ENCODE measurements around the gene ZNF503.

The ZNF503 gene

DNA sequence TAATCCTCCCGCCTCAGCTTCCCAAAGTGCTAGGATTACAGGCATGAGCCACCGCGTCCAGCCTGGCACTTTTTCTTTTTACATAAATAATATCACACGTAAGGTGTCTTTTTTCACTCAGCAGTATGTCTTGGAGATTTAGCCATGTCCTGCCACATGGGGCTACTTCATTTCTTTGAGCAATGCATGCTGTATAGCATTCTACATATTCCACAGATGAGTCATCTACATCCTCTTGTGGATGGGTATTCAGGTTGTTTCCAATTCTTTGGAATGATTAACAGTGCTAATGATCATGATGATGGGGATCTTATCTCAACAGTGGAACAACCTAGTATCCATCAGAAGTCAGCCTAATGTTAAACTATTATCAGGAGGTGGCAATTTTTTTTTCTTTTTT lies 50.8 kb downstream of the ZNF503 start:
- Histone ChIP-seq H2AFZ (ENCODE audit: low read depth, low read length) (no peak overlapping the region), H3K9me3 (ENCODE audit: insufficient read depth, low read length) (no peaks in the 10 kb centered on the region), H4K20me1 (ENCODE audit: insufficient read depth, low read length) (no peaks in the 10 kb centered on the region), H3K4me3 (ENCODE audit: low read length) (no peak overlapping the region), H3K27me3 (ENCODE audit: low read depth, low read length) (no peaks in the 10 kb centered on the region), H3K79me2 (ENCODE audit: low read length) (no peaks in the 10 kb centered on the region), H3K36me3 (replicated peaks; ENCODE audit: low read depth, low read length) (no peaks in the 10 kb centered on the region), H3K27ac (ENCODE audit: low read length) (no peak overlapping the region), H3K9ac (ENCODE audit: low read length) (no peak overlapping the region), H3K4me2 (ENCODE audit: low read length) (no peak overlapping the region), H3K4me1 (ENCODE audit: low read length) (no peaks in the 10 kb centered on the region)
- TF ChIP-seq, protein P1, sequence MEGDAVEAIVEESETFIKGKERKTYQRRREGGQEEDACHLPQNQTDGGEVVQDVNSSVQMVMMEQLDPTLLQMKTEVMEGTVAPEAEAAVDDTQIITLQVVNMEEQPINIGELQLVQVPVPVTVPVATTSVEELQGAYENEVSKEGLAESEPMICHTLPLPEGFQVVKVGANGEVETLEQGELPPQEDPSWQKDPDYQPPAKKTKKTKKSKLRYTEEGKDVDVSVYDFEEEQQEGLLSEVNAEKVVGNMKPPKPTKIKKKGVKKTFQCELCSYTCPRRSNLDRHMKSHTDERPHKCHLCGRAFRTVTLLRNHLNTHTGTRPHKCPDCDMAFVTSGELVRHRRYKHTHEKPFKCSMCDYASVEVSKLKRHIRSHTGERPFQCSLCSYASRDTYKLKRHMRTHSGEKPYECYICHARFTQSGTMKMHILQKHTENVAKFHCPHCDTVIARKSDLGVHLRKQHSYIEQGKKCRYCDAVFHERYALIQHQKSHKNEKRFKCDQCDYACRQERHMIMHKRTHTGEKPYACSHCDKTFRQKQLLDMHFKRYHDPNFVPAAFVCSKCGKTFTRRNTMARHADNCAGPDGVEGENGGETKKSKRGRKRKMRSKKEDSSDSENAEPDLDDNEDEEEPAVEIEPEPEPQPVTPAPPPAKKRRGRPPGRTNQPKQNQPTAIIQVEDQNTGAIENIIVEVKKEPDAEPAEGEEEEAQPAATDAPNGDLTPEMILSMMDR (IDR thresholded peaks at IDR 0.05; ENCODE audit: low read depth, low read length) = no peak
- no peak for TF ChIP-seq EZH2phosphoT487 (IDR thresholded peaks at IDR 0.05; ENCODE audit: low read depth)

Data from OCI-LY3 (cell line).